HepG2 (cell line): ENCODE measurements around the gene SYNE3. TPM values are rescaled to one million over a fixed set of nuclear protein-coding genes. Genes with fewer than 3 reads are reported as not detected.

ENCODE experiments used
- AGO2 ChIP-seq: fragments of 200-400 bp; formaldehyde crosslinking; optimal IDR thresholded peaks from 2 replicates; pipeline ENCODE3; 2017; ENCODE audit warnings: mild to moderate bottlenecking, low read depth, low read length, moderate library complexity
- ARID4A ChIP-seq: sonication (generic); formaldehyde crosslinking; IDR thresholded peaks from 2 replicates; pipeline ENCODE4 v1.5.0; 2020; ENCODE audit warnings: mild to moderate bottlenecking, missing genetic modification reagents, borderline replicate concordance
- GMEB2 ChIP-seq: IDR thresholded peaks from 2 replicates; pipeline ENCODE4 v1.6.1; 2016; ENCODE audit warnings: missing biosample characterization, missing genetic modification reagents, low read depth
- HDAC6 ChIP-seq: fragments of 200-600 bp; sonication (generic); IDR thresholded peaks from 2 replicates; pipeline ENCODE4 v1.7.0; 2017; ENCODE audit warnings: mild to moderate bottlenecking, antibody characterized with exemption, low read length, low read depth
- HOXD1 ChIP-seq: sonication (generic); formaldehyde crosslinking; IDR thresholded peaks from 2 replicates; pipeline ENCODE4 v1.5.0; 2020; ENCODE audit warnings: missing genetic modification reagents
- MZF1 ChIP-seq: sonication (generic); formaldehyde crosslinking; IDR thresholded peaks from 2 replicates; pipeline ENCODE4 v1.8.1; 2023; ENCODE audit warnings: mild to moderate bottlenecking, missing genetic modification reagents, borderline replicate concordance
- SMYD3 ChIP-seq: sonication (generic); formaldehyde crosslinking; IDR thresholded peaks from 2 replicates; pipeline ENCODE4 v1.8.1; 2023; ENCODE audit warnings: mild to moderate bottlenecking, missing genetic modification reagents
- SOX13 ChIP-seq, 3 experiments: fragments of 450-650 bp in 1 of 3; sonication (generic) in 1 of 3; formaldehyde crosslinking in 1 of 3; IDR thresholded peaks in 2 of 3; conservative IDR thresholded peaks in 1 of 3; 2 replicates each; pipeline versions ENCODE4 v1.5.0 to v1.6.1; 2016 to 2020; ENCODE audit warnings: antibody characterized with exemption in 1 of 3, mild to moderate bottlenecking in 1 of 3, missing compliant biosample characterization in 1 of 3, missing genetic modification reagents in 1 of 3, moderate library complexity in 1 of 3
- TARDBP ChIP-seq: sonication (generic); formaldehyde crosslinking; IDR thresholded peaks from 2 replicates; pipeline ENCODE4 v1.8.0; 2022; ENCODE audit warnings: mild to moderate bottlenecking, missing genetic modification reagents
- THYN1 ChIP-seq: sonication (generic); formaldehyde crosslinking; IDR thresholded peaks from 2 replicates; pipeline ENCODE4 v1.8.1; 2023; ENCODE audit warnings: low read depth, mild to moderate bottlenecking, moderate library complexity, missing genetic modification reagents, borderline replicate concordance
- ZNF547 ChIP-seq: sonication (generic); formaldehyde crosslinking; IDR thresholded peaks from 2 replicates; pipeline ENCODE4 v1.5.1; 2020; ENCODE audit warnings: mild to moderate bottlenecking, missing genetic modification reagents
- ZNF563 ChIP-seq: sonication (generic); formaldehyde crosslinking; IDR thresholded peaks from 2 replicates; pipeline ENCODE4 v1.8.0; 2022; ENCODE audit warnings: mild to moderate bottlenecking, moderate library complexity, missing genetic modification reagents
- ZNF687 ChIP-seq: sonication (generic); formaldehyde crosslinking; IDR thresholded peaks from 2 replicates; pipeline ENCODE4 v1.5.1; 2020; ENCODE audit warnings: mild to moderate bottlenecking, missing genetic modification reagents, moderate library complexity
- ZNF761 ChIP-seq: sonication (generic); formaldehyde crosslinking; conservative IDR thresholded peaks from 2 replicates; pipeline ENCODE4 v1.4.0; 2020; ENCODE audit warnings: mild to moderate bottlenecking, missing genetic modification reagents
- ZNF773 ChIP-seq: sonication (generic); formaldehyde crosslinking; IDR thresholded peaks from 2 replicates; pipeline ENCODE4 v1.4.0; 2020; ENCODE audit warnings: missing genetic modification reagents, borderline replicate concordance
- ZNF775 ChIP-seq: sonication (generic); formaldehyde crosslinking; IDR thresholded peaks from 2 replicates; pipeline ENCODE4 v1.4.0; 2020; ENCODE audit warnings: missing genetic modification reagents, mild to moderate bottlenecking, moderate library complexity, borderline replicate concordance
- polyA plus RNA-seq, 8 experiments: library from polyadenylated mRNA; depleted of rRNA in 3 of 8; stranded (reverse) in 7 of 8; unstranded in 1 of 8; fragments of >200 nt; fragmentation: Illumina TruSeq in 4 of 8; extraction: Trizol in 4 of 8; gene quantifications; 2 replicates each; pipeline versions ENCODE4 v1.2.1 to v1.2.3, GENCODE V29; 2011 to 2016; ENCODE audit warnings: low read depth in 4 of 8, missing spikeins in 1 of 8, mixed read lengths in 1 of 8; ENCODE audit not compliant: insufficient read depth in 1 of 8
- total RNA-seq, 5 experiments: library from RNA; depleted of rRNA; stranded (reverse); fragments of >200 nt; fragmentation: Illumina TruSeq; extraction: Trizol; gene quantifications; 2 replicates each; pipeline ENCODE4 v1.2.3, GENCODE V29; 2016; ENCODE audit warnings: low read depth in 1 of 5
- TF ChIP-seq, protein P1 (sequence below): sonication (generic); formaldehyde crosslinking; IDR thresholded peaks from 2 replicates; pipeline ENCODE4 v1.4.0; 2020; ENCODE audit warnings: missing genetic modification reagents

SYNE3 gene
- total and polyA plus RNA-seq, 2 of the 13 experiments (the other 11 are each of a cell fraction or from before 2014, with no cell fraction given), result 7.8 to 8.0 TPM

- TF ChIP-seq ARID4A (CRISPR knock-in tag) (no peak; the same call in 1 of the 2 replicates), HDAC6 (no peak), HOXD1 (CRISPR knock-in tag) (no peak; the same call in 1 of the 2 replicates), ZNF563 (CRISPR knock-in tag) (no peak), TARDBP (peak; percentile 77), SOX13 (IDR thresholded peaks at IDR 0.05) (peak; percentile 53; the same call in 1 of the 2 replicates), SOX13 (CRISPR knock-in tag; conservative IDR thresholded peaks at IDR 0.05 in 1 of 2, IDR thresholded peaks at IDR 0.05 in 1 of 2) (peak in 1 of 2 experiments; percentile 90; a peak in 2 of 4 replicates), ZNF687 (no peak), SMYD3 (no peak), ZNF547 (CRISPR knock-in tag) (no peak; the same call in 1 of the 2 replicates), MZF1 (CRISPR knock-in tag) (no peak), AGO2 (no peak), THYN1 (no peak), ZNF775 (CRISPR knock-in tag) (no peak), ZNF773 (CRISPR knock-in tag) (no peak), GMEB2 (CRISPR knock-in tag) (no peak), ZNF761 (CRISPR knock-in tag) (no peak)
- TF ChIP-seq, protein P1, sequence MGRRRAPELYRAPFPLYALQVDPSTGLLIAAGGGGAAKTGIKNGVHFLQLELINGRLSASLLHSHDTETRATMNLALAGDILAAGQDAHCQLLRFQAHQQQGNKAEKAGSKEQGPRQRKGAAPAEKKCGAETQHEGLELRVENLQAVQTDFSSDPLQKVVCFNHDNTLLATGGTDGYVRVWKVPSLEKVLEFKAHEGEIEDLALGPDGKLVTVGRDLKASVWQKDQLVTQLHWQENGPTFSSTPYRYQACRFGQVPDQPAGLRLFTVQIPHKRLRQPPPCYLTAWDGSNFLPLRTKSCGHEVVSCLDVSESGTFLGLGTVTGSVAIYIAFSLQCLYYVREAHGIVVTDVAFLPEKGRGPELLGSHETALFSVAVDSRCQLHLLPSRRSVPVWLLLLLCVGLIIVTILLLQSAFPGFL, result no peak
Observed at GRCh38 chr14:95523051-95523814, 6.8 kb upstream of the SYNE3 start (continued).
